PFSK-1 (cell line): ENCODE measurements around the gene HCN4.

Experiments used
- POLR2AphosphoS5 ChIP-seq: IDR thresholded peaks from 2 replicates; pipeline ENCODE4 v1.6.1; 2012; ENCODE audit warnings: low read depth, mild to moderate bottlenecking, control low read depth, low read length, moderate library complexity
- REST ChIP-seq, 2 experiments: IDR thresholded peaks; 2 replicates each; pipeline versions ENCODE4 v1.6.1 to v1.8.0; 2011 to 2012; ENCODE audit warnings: low read depth in 2 of 2, low read length in 2 of 2, control low read depth in 1 of 2, inconsistent platforms in 1 of 2, mild to moderate bottlenecking in 1 of 2, moderate library complexity in 1 of 2; ENCODE audit not compliant: insufficient read depth in 1 of 2

- TF ChIP-seq POLR2AphosphoS5 (no peak), REST (IDR thresholded peaks at IDR 0.05; ENCODE audit: insufficient read depth in 1 of 2, low read depth in 2 of 2, low read length in 2 of 2) (no peak)
These were observed 32.0 kb downstream of the HCN4 start for GRCh38 chr15:73336756-73337155.
